ENCODE results near the gene INPP5K.

Gene INPP5K

DNA sequence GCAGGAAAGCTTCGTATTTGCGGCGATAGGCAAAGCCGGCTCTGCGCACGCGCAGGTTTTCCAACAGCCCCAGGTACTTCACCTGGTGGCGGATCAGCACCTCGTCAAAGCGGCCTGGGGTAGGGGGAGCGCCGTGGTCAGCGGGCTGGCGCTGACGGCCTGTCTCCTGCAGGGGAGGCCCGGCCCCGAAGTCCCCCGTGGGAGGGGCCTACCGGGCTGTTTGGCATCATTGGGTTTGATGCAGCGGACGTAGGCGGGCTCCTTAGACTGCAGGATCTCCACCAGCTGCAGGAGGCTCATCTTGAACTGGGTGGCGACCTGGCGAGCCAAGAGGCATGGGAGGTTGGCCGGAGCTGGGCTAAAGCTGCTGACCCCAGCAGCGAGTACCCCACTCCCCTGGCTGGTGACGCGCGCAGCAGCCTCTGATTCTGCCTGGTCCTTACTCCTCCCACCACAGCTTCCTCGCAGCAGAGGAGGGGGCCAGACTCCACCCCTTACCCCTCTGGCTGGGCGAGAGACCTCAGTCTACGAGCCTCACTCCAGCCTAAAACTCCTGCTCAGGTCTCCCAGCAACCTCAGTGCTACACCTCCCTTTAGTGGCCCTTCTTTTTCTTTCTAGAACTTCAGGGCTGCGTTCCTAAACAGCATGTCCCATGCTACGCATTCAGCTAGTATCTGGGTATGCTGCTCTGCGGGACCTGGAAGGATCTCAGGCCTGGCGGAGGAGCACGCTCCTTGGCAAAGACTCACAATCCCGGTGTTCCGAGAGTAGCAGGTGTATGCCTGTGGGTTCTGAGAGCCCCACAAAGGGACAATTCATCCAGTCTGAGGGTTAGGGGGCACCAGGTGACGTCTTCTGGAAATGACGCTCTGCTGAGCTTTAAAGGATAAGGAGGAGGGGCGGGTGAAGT is 44.2 kb downstream of the INPP5K start:
- Histone ChIP-seq H3K9me2 (replicated peaks; ENCODE audit: insufficient read depth, low read length) (no peaks in the 10 kb centered on the region), H4K20me1 (ENCODE audit: insufficient read depth, low read length) (no peaks in the 10 kb centered on the region), H3K4me2 (ENCODE audit: low read depth, low read length) (no peak overlapping the region), H3K4me3 (ENCODE audit: low read length) (no peak overlapping the region), H3K9me3 (replicated peaks; ENCODE audit: insufficient read depth, low read length) (no peaks in the 10 kb centered on the region), H3K36me3 (replicated peaks; ENCODE audit: insufficient read depth, low read length) (no peaks in the 10 kb centered on the region), H3F3A (ENCODE audit: insufficient read depth, low read length) (no peaks in the 10 kb centered on the region), H3K27me3 (replicated peaks; ENCODE audit: insufficient read depth, low read length) (no peaks in the 10 kb centered on the region), H2AFZ (ENCODE audit: low read length) (no peak overlapping the region), H3K4me1 (ENCODE audit: low read length) (no peaks in the 10 kb centered on the region), H3K79me2 (ENCODE audit: low read length) (no peaks in the 10 kb centered on the region), H3K9ac (ENCODE audit: low read length) (no peak overlapping the region), H3K27ac (ENCODE audit: low read length) (no peak overlapping the region)
- DNase-seq: no peak
- TF ChIP-seq EZH2phosphoT487 (IDR thresholded peaks at IDR 0.05; ENCODE audit: low read length): no peak
- TF ChIP-seq EZH2 (optimal IDR thresholded peaks at IDR 0.05; ENCODE audit: low read depth, low read length): no peak

DNA sequence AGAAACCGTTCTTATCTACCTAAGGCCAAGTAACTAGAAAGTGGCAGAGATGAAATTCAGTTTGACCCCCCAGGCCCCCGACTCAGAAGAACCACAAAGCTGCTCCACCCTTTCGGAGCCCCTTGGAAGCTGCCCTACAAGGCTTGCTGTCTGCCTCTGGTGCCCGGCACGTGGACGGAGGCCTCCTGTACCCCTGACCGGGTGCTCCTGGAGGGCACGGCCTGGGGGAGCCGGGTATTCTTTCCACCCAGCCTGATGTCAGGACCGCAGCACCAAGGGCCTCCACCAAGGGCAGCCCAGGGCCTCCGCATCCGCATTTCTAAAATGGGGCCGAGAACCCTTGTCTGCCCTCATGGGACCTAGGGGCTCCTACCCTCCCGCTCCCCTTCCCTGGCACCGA is 44.9 kb downstream of the INPP5K start:
- H3K4me1 ChIP-seq (ENCODE audit: low read length): no peaks in the 10 kb centered on the region
- no peaks in the 10 kb centered on the region for H3K9me3 ChIP-seq (replicated peaks; ENCODE audit: insufficient read depth, low read length)
- no peak overlapping the region for H2AFZ ChIP-seq (ENCODE audit: low read length)
- no peak overlapping the region for H3K4me3 ChIP-seq (ENCODE audit: low read length)
- H3K9ac ChIP-seq (ENCODE audit: low read length): no peak overlapping the region
- no peak for TF ChIP-seq EZH2phosphoT487 (IDR thresholded peaks at IDR 0.05; ENCODE audit: low read length)
- TF ChIP-seq EZH2 (optimal IDR thresholded peaks at IDR 0.05; ENCODE audit: low read depth, low read length): no peak
- TF ChIP-seq, protein P1, sequence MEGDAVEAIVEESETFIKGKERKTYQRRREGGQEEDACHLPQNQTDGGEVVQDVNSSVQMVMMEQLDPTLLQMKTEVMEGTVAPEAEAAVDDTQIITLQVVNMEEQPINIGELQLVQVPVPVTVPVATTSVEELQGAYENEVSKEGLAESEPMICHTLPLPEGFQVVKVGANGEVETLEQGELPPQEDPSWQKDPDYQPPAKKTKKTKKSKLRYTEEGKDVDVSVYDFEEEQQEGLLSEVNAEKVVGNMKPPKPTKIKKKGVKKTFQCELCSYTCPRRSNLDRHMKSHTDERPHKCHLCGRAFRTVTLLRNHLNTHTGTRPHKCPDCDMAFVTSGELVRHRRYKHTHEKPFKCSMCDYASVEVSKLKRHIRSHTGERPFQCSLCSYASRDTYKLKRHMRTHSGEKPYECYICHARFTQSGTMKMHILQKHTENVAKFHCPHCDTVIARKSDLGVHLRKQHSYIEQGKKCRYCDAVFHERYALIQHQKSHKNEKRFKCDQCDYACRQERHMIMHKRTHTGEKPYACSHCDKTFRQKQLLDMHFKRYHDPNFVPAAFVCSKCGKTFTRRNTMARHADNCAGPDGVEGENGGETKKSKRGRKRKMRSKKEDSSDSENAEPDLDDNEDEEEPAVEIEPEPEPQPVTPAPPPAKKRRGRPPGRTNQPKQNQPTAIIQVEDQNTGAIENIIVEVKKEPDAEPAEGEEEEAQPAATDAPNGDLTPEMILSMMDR (IDR thresholded peaks at IDR 0.05; ENCODE audit: low read length): no peak
- no peaks in the 10 kb centered on the region for H3K79me2 ChIP-seq (ENCODE audit: low read length)
- no peaks in the 10 kb centered on the region for H4K20me1 ChIP-seq (ENCODE audit: insufficient read depth, low read length)
- no peak overlapping the region for H3K27ac ChIP-seq (ENCODE audit: low read length)
- H3K4me2 ChIP-seq (ENCODE audit: low read depth, low read length): no peak overlapping the region
- H3K36me3 ChIP-seq (replicated peaks; ENCODE audit: insufficient read depth, low read length): no peaks in the 10 kb centered on the region
- no peak for DNase-seq
- no peaks in the 10 kb centered on the region for H3K9me2 ChIP-seq (replicated peaks; ENCODE audit: insufficient read depth, low read length)
- H3K27me3 ChIP-seq (replicated peaks; ENCODE audit: insufficient read depth, low read length): no peaks in the 10 kb centered on the region
- H3F3A ChIP-seq (ENCODE audit: insufficient read depth, low read length): no peaks in the 10 kb centered on the region

DNA sequence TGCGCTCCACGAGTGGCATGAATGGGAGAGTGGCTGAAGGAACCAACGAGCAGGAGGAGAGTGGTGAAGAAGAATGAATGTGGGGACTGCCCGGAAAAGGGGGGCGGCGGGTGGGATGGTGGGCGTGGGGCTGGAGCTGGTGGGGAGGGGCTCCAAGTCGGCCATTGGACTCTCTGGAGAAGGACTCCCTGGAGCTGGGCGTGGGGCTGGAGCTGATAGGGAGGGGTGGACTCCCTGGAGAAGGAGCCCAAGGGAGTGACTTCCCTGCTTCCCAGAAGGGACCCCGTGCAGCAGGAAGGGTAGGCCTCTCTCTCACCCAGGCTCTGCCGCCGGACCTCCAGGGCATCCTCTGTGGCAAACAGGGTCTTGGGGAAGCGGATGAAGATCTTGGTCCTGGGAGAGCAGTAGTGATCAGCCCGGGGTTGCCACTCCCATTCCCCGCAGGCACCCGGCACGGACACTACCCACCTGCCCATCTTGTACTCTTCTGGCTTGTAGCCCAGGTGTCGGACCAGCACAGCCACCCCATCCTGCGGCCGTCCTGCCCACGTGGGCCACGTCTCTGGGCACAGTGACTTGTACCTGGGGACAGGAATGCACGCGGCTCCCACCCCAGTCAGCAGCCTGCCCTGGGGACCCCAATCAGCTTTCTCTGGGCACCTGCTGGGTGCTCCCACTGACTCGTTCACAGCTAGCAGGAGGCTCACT is 45.5 kb downstream of the INPP5K start:
- Histone ChIP-seq H3K9me3 (replicated peaks; ENCODE audit: insufficient read depth, low read length) (no peaks in the 10 kb centered on the region), H3K4me2 (ENCODE audit: low read depth, low read length) (no peak overlapping the region), H3K27me3 (replicated peaks; ENCODE audit: insufficient read depth, low read length) (no peaks in the 10 kb centered on the region), H3K27ac (ENCODE audit: low read length) (no peak overlapping the region), H2AFZ (ENCODE audit: low read length) (no peak overlapping the region), H3K79me2 (ENCODE audit: low read length) (no peaks in the 10 kb centered on the region), H3K4me3 (ENCODE audit: low read length) (no peak overlapping the region), H3K36me3 (replicated peaks; ENCODE audit: insufficient read depth, low read length) (no peaks in the 10 kb centered on the region), H3K4me1 (ENCODE audit: low read length) (no peaks in the 10 kb centered on the region), H3K9me2 (replicated peaks; ENCODE audit: insufficient read depth, low read length) (no peaks in the 10 kb centered on the region), H3K9ac (ENCODE audit: low read length) (no peak overlapping the region), H4K20me1 (ENCODE audit: insufficient read depth, low read length) (no peaks in the 10 kb centered on the region), H3F3A (ENCODE audit: insufficient read depth, low read length) (no peaks in the 10 kb centered on the region)
- DNase-seq: no peak
- TF ChIP-seq, protein P1 (IDR thresholded peaks at IDR 0.05; ENCODE audit: low read length): no peak
- TF ChIP-seq EZH2phosphoT487 (IDR thresholded peaks at IDR 0.05; ENCODE audit: low read length) (no peak), EZH2 (optimal IDR thresholded peaks at IDR 0.05; ENCODE audit: low read depth, low read length) (no peak)

Measured in MM.1S (cell line).